Jurkat, Clone E6-1 (cell line): ENCODE results near the gene KCNIP3.

Source experiments
- DNase-seq: peaks from one replicate; pipeline ENCODE4 v3.0.0-alpha.2; 2011; ENCODE audit warnings: low read depth, low spot score
- H3K4me3 ChIP-seq: 2 replicates; pipeline ENCODE4 v1.5.1; 2011; ENCODE audit warnings: mild to moderate bottlenecking, low read length, control low read depth, moderate library complexity

KCNIP3 gene

GRCh38 chr2:95337829-95338228, 40.7 kb downstream of the KCNIP3 start:
- DNase-seq: no peak
- no peak overlapping the region for H3K4me3 ChIP-seq

GRCh38 chr2:95342556-95343320, 45.6 kb downstream of the KCNIP3 start:
- H3K4me3 ChIP-seq: no peak overlapping the region
- no peak for DNase-seq

GRCh38 chr2:95343429-95344214, 46.5 kb downstream of the KCNIP3 start:
- H3K4me3 ChIP-seq: no peak overlapping the region
- no peak for DNase-seq

- no peak overlapping the region for H3K4me3 ChIP-seq
- no peak for DNase-seq
Observed at GRCh38 chr2:95344215-95344583, 47.1 kb downstream of the KCNIP3 start.

GRCh38 chr2:95344656-95345055, 47.5 kb downstream of the KCNIP3 start:
- no peak for DNase-seq
- no peak overlapping the region for H3K4me3 ChIP-seq

- no peak for DNase-seq
- peak overlapping the region; percentile 40; the same call in 1 of the 2 replicates for H3K4me3 ChIP-seq
Observed at GRCh38 chr2:95345081-95345562, 48.0 kb downstream of the KCNIP3 start.

GRCh38 chr2:95345563-95346230, 48.5 kb downstream of the KCNIP3 start:
- DNase-seq: peak; percentile 8
- H3K4me3 ChIP-seq: peak overlapping the region; percentile 40

GRCh38 chr2:95346231-95346737, 49.1 kb downstream of the KCNIP3 start:
- DNase-seq: no peak
- H3K4me3 ChIP-seq: no peak overlapping the region

GRCh38 chr2:95346738-95347671, 49.9 kb downstream of the KCNIP3 start:
- DNase-seq: no peak
- no peak overlapping the region for H3K4me3 ChIP-seq

- DNase-seq: no peak
- no peak overlapping the region for H3K4me3 ChIP-seq
Observed at GRCh38 chr2:95347681-95348608, 50.8 kb downstream of the KCNIP3 start.

GRCh38 chr2:95348609-95349567, 51.7 kb downstream of the KCNIP3 start:
- no peak overlapping the region for H3K4me3 ChIP-seq
- no peak for DNase-seq

GRCh38 chr2:95349568-95350322, 52.6 kb downstream of the KCNIP3 start:
- DNase-seq: no peak
- H3K4me3 ChIP-seq: no peak overlapping the region

- no peak overlapping the region for H3K4me3 ChIP-seq
- no peak for DNase-seq
Observed at GRCh38 chr2:95350368-95350767, 53.2 kb downstream of the KCNIP3 start.

- DNase-seq: no peak
- H3K4me3 ChIP-seq: no peak overlapping the region
Observed at GRCh38 chr2:95350774-95351597, 53.8 kb downstream of the KCNIP3 start.

GRCh38 chr2:95351598-95351915, 54.4 kb downstream of the KCNIP3 start:
- DNase-seq: no peak
- no peak overlapping the region for H3K4me3 ChIP-seq
